Ishikawa (cell line): Measurements from ENCODE around the gene KASH5.

Experiments
- CEBPB ChIP-seq: IDR thresholded peaks from 2 replicates; pipeline ENCODE4 v1.6.1; 2012
- CREB1 ChIP-seq: IDR thresholded peaks from 2 replicates; pipeline ENCODE4 v1.6.1; 2012; ENCODE audit warnings: low read depth
- YY1 ChIP-seq: IDR thresholded peaks from 2 replicates; pipeline ENCODE4 v1.6.1; 2012; ENCODE audit warnings: low read depth

- TF ChIP-seq YY1 (no peak), CEBPB (no peak), CREB1 (no peak)
Observed at GRCh38 chr19:49415102-49415809, 27.2 kb downstream of the KASH5 start.
